ENCODE data around the gene HBEGF.

Gene HBEGF

GRCh38 chr5:140322751-140323731 lies 23.4 kb downstream of the HBEGF start:
- in situ Hi-C loops (cut with MboI; ENCODE audit: low sequenced_read_pairs, unreplicated experiment): no loop called here
- TF ChIP-seq CTCF (IDR thresholded peaks at IDR 0.05; ENCODE audit: borderline replicate concordance, control extremely low read depth, extremely low read depth, insufficient read depth, missing control alignments): no peak
- no peak for DNase-seq (ENCODE audit: low spot score)

GRCh38 chr5:140321796-140322195 lies 24.6 kb downstream of the HBEGF start:
- no peak for DNase-seq (ENCODE audit: low spot score)
- in situ Hi-C loops (cut with MboI; ENCODE audit: low sequenced_read_pairs, unreplicated experiment): no loop called here
- TF ChIP-seq CTCF (IDR thresholded peaks at IDR 0.05; ENCODE audit: borderline replicate concordance, control extremely low read depth, extremely low read depth, insufficient read depth, missing control alignments): no peak

- no peak for DNase-seq (ENCODE audit: low spot score)
- in situ Hi-C loops (cut with MboI; ENCODE audit: low sequenced_read_pairs, unreplicated experiment): no loop called here
- TF ChIP-seq CTCF (IDR thresholded peaks at IDR 0.05; ENCODE audit: borderline replicate concordance, control extremely low read depth, extremely low read depth, insufficient read depth, missing control alignments): no peak
These were observed 26.6 kb downstream of the HBEGF start for GRCh38 chr5:140319833-140320232.

- TF ChIP-seq CTCF (IDR thresholded peaks at IDR 0.05; ENCODE audit: borderline replicate concordance, control extremely low read depth, extremely low read depth, insufficient read depth, missing control alignments): no peak
- in situ Hi-C loops (cut with MboI; ENCODE audit: low sequenced_read_pairs, unreplicated experiment): no loop called here
- DNase-seq (ENCODE audit: low spot score): no peak
These were observed 27.6 kb downstream of the HBEGF start for GRCh38 chr5:140318792-140319191.

- no peak for DNase-seq (ENCODE audit: low spot score)
- no peak for TF ChIP-seq CTCF (IDR thresholded peaks at IDR 0.05; ENCODE audit: borderline replicate concordance, control extremely low read depth, extremely low read depth, insufficient read depth, missing control alignments)
- in situ Hi-C loops (cut with MboI; ENCODE audit: low sequenced_read_pairs, unreplicated experiment): no loop called here
These were observed 28.5 kb downstream of the HBEGF start for GRCh38 chr5:140317859-140318258.

- in situ Hi-C loops (cut with MboI; ENCODE audit: low sequenced_read_pairs, unreplicated experiment): no loop called here
- TF ChIP-seq CTCF (IDR thresholded peaks at IDR 0.05; ENCODE audit: borderline replicate concordance, control extremely low read depth, extremely low read depth, insufficient read depth, missing control alignments): no peak
These were observed 33.6 kb downstream of the HBEGF start for GRCh38 chr5:140312791-140313189.

More at GRCh38 chr5:140312791-140313189, 33.6 kb downstream of the HBEGF start:
- no peak for DNase-seq (ENCODE audit: low spot score)

Data from GM13976 (cell line).